Measurements from ENCODE around the gene CD200R1.
"Not testable (repeated sequence)": the region's sequence is repeated elsewhere in the genome, so short reads cannot be mapped to it uniquely, and the experiment has no call there.

The CD200R1 gene

DNA sequence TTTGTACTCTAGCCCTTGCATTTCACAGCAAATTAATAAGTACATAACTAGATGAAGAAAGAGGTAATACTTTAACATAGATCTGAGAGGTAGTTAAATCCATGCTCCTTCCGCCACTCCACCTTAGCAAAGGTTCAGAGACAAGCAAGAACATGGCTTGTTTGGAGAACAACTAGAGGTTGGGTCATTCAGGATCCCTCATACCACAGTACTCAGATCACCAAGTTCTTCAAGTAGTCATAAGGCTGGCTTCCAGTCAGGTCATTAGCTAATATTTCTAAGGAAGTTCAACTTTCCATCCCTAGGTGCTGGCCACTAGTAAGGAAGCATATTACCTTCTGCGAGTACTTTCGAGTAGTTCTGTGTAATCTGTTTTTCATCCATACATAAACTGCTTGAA, 44.1 kb downstream of the CD200R1 start:
- Mint-ChIP-seq H3K36me3 (ENCODE audit: low read depth) (no peaks in the 10 kb centered on the region), H3K4me3 (no peak overlapping the region), H3K27ac (no peak overlapping the region), H3K9me3 (peaks cover 13% of the 10 kb centered on the region), H3K27me3 (ENCODE audit: low read depth) (no peaks in the 10 kb centered on the region), H3K4me1 (no peaks in the 10 kb centered on the region)
- TF ChIP-seq, protein P1, sequence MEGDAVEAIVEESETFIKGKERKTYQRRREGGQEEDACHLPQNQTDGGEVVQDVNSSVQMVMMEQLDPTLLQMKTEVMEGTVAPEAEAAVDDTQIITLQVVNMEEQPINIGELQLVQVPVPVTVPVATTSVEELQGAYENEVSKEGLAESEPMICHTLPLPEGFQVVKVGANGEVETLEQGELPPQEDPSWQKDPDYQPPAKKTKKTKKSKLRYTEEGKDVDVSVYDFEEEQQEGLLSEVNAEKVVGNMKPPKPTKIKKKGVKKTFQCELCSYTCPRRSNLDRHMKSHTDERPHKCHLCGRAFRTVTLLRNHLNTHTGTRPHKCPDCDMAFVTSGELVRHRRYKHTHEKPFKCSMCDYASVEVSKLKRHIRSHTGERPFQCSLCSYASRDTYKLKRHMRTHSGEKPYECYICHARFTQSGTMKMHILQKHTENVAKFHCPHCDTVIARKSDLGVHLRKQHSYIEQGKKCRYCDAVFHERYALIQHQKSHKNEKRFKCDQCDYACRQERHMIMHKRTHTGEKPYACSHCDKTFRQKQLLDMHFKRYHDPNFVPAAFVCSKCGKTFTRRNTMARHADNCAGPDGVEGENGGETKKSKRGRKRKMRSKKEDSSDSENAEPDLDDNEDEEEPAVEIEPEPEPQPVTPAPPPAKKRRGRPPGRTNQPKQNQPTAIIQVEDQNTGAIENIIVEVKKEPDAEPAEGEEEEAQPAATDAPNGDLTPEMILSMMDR (IDR thresholded peaks at IDR 0.05; ENCODE audit: unreplicated experiment in 3 of 3), result no peak

DNA sequence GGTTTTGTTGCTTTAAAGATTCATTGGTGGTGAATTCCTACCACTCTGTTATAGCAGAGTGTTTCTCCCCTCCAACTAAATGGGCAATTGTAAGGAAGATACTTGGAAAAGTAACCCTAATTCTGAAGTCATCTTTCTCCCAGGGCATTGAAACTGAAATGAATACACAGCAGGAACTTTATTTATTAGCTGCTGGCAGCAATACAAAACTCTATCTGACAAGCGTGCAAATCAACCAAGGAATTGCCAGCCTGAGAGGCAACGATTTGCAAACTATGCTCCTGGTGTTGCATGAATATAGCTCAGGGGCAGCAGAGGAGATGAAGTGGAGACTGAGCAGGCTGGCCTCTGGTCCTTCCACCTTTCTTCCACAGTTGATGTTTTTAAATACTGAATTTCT, 48.9 kb downstream of the CD200R1 start:
- no peaks in the 10 kb centered on the region for H3K4me1 Mint-ChIP-seq
- no peaks in the 10 kb centered on the region for H3K27me3 Mint-ChIP-seq (ENCODE audit: low read depth)
- no peak overlapping the region for H3K4me3 Mint-ChIP-seq
- H3K36me3 Mint-ChIP-seq (ENCODE audit: low read depth), result no peaks in the 10 kb centered on the region
- no peaks in the 10 kb centered on the region for H3K9me3 Mint-ChIP-seq
- peak overlapping the region in 1 of 3 experiments; percentile 49 for H3K27ac Mint-ChIP-seq
- TF ChIP-seq, protein P1 (IDR thresholded peaks at IDR 0.05; ENCODE audit: unreplicated experiment in 3 of 3), result no peak

GRCh38 chr3:112925560-112925959, 49.3 kb downstream of the CD200R1 start:
- Mint-ChIP-seq H3K36me3 (ENCODE audit: low read depth) (no peaks in the 10 kb centered on the region), H3K4me1 (no peaks in the 10 kb centered on the region), H3K27me3 (ENCODE audit: low read depth) (no peaks in the 10 kb centered on the region), H3K27ac (no peak overlapping the region), H3K9me3 (no peaks in the 10 kb centered on the region), H3K4me3 (no peak overlapping the region)
- TF ChIP-seq, protein P1 (IDR thresholded peaks at IDR 0.05; ENCODE audit: unreplicated experiment in 3 of 3), result no peak

- not testable (repeated sequence) for H3K4me3 Mint-ChIP-seq; H3K27ac Mint-ChIP-seq; H3K36me3 Mint-ChIP-seq (ENCODE audit: low read depth); H3K27me3 Mint-ChIP-seq (ENCODE audit: low read depth); H3K4me1 Mint-ChIP-seq
- H3K9me3 Mint-ChIP-seq, result peaks cover 35% of the 10 kb centered on the region
Observed at GRCh38 chr3:112919541-112919940, 55.4 kb downstream of the CD200R1 start.

DNA sequence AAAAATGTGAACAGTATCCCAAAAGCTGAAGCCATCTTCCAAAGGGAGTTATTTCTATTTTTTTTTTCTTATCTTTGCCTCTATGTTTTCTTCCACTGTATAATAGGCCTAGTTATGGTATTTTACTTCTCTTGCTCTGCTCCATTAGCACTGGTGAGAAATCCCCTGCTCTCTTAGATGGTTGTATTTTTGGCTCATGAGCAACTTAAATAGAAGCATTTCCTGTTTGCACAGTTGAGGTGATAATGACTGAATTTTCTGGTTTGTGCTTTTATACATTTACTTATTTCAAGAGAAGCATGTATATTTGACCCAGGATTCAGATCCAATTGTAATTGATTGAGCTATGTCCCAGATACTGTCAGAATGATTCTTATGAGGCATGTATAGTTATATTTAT, 66.7 kb downstream of the CD200R1 start:
- no peaks in the 10 kb centered on the region for H3K4me1 Mint-ChIP-seq
- peaks cover 21% of the 10 kb centered on the region for H3K9me3 Mint-ChIP-seq
- TF ChIP-seq, protein P1 (IDR thresholded peaks at IDR 0.05; ENCODE audit: unreplicated experiment in 3 of 3), result no peak
- H3K36me3 Mint-ChIP-seq (ENCODE audit: low read depth), result no peaks in the 10 kb centered on the region
- no peaks in the 10 kb centered on the region for H3K27me3 Mint-ChIP-seq (ENCODE audit: low read depth)
- H3K4me3 Mint-ChIP-seq, result no peak overlapping the region
- no peak overlapping the region for H3K27ac Mint-ChIP-seq

- H3K4me3 Mint-ChIP-seq, result no peak overlapping the region
- H3K27me3 Mint-ChIP-seq (ENCODE audit: low read depth), result no peaks in the 10 kb centered on the region
- no peak overlapping the region for H3K27ac Mint-ChIP-seq
- no peaks in the 10 kb centered on the region for H3K4me1 Mint-ChIP-seq
- no peaks in the 10 kb centered on the region for H3K36me3 Mint-ChIP-seq (ENCODE audit: low read depth)
- TF ChIP-seq, protein P1 (IDR thresholded peaks at IDR 0.05; ENCODE audit: unreplicated experiment in 3 of 3), result no peak
- H3K9me3 Mint-ChIP-seq, result peaks cover 17% of the 10 kb centered on the region
Observed at GRCh38 chr3:112904786-112905185, 70.1 kb downstream of the CD200R1 start.
